Right lobe of liver (tissue), 4 donors: ENCODE data around the gene BORCS5.

Experiments
- CTCF ChIP-seq, 4 donors: fragments of 200-600 bp in 3 of 4; fragments of 450-650 bp in 1 of 4; IDR thresholded peaks; one replicate each; pipeline versions ENCODE4 v1.5.1 to v1.8.0; 2016 to 2022; ENCODE audit warnings: antibody characterized with exemption in 4 of 4, mild to moderate bottlenecking in 2 of 4
- POLR2A ChIP-seq: fragments of 450-650 bp; IDR thresholded peaks from one replicate; pipeline ENCODE4 v1.6.1; 2017; ENCODE audit warnings: antibody characterized with exemption, mild to moderate bottlenecking
- donor health status: DM: no; HTN: no; CAD: no.
- donor health status: DM: no; HTN: no; CAD: no.
- donor health status: DM: no; HTN: yes; CAD: no.

DNA sequence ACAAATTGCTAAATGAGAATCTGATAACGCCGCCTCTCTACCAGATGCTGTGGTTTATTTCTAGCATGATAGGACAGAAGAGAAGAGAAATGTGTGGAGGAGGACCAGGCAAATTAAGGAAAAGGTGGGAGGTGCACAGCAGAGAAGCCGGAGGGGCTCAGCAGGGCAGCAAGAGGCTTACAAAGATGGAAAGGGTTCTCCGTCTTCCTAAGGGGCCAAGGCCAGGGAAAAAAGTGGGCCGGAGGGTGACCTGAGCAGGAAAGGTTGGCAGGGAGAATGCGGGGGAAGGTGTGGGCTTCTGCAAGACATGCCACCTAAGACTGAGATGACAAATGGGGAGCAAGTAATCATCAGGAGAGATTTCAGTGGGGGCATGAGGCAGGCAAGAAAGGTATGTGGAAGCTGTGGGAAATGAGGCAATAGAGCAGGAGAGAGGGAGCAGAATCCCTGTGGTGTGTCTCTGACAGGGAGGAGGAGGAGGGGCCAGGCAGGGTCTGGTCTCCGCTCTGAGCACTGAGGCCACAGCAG lies 25.6 kb upstream of the BORCS5 start:
- TF ChIP-seq POLR2A (no peak), CTCF (IDR thresholded peaks at IDR 0.05) (no peak)
